NT2/D1 (cell line): ENCODE results near the gene TMEM63C.

Experiments used
- SUZ12 ChIP-seq: IDR thresholded peaks from 2 replicates; pipeline ENCODE4 v1.6.1; 2011; ENCODE audit not compliant: insufficient read length, insufficient read depth; ENCODE audit errors: extremely low read depth
- YY1 ChIP-seq: IDR thresholded peaks from 2 replicates; pipeline ENCODE4 v1.6.1; 2011; ENCODE audit not compliant: insufficient read length, insufficient read depth

- TF ChIP-seq YY1 = no peak
- no peak for TF ChIP-seq SUZ12
Measured at GRCh38 chr14:77187649-77188012, 6.0 kb downstream of the TMEM63C start.
